ENCODE measurements around the gene CRB3.

DNA sequence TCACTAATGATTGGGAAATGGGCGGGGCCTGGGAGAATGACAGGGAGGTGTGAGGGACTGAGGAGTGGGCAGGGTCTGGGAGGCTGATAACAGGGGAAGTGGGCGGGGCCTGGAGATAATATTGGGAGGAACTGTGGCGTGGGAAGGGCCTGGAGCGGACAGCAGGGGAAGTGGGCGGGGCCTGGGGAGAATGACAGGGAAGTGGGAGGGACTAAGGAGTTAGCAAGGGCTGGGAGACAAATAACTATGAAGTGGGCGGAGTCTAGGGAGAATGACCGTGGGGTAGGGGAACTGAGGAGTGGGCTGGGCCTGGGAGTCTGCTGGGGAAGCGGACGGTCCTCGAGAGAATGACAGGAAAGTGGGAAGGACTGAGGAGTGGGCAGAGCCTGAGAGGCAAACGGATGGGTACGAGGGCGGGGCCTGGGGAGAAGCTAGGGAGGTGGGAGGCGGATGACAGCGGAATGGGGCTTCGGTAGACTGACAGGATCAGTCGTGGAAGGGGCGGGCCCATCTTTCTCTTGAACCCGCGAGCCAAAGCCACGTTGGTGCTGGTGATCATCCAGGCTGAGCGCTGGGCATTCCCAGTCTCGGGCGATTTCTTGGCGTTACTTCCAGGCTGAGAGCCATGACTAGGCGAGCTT, 52.1 kb downstream of the CRB3 start:
- TF ChIP-seq MLX (CRISPR knock-in tag; conservative IDR thresholded peaks at IDR 0.05) (no peak), YY1 (IDR thresholded peaks at IDR 0.05; ENCODE audit: borderline replicate concordance in 1 of 3, control insufficient read depth in 1 of 3, extremely low read depth in 1 of 3, insufficient read depth in 3 of 3, insufficient read length in 1 of 3, insufficient replicate concordance in 2 of 3, low read depth in 1 of 3, low read length in 2 of 3) (no peak), BHLHE40 (IDR thresholded peaks at IDR 0.05; ENCODE audit: low read length) (no peak), GATAD2B (IDR thresholded peaks at IDR 0.05; ENCODE audit: borderline replicate concordance) (no peak)
- TF ChIP-seq, protein P1, sequence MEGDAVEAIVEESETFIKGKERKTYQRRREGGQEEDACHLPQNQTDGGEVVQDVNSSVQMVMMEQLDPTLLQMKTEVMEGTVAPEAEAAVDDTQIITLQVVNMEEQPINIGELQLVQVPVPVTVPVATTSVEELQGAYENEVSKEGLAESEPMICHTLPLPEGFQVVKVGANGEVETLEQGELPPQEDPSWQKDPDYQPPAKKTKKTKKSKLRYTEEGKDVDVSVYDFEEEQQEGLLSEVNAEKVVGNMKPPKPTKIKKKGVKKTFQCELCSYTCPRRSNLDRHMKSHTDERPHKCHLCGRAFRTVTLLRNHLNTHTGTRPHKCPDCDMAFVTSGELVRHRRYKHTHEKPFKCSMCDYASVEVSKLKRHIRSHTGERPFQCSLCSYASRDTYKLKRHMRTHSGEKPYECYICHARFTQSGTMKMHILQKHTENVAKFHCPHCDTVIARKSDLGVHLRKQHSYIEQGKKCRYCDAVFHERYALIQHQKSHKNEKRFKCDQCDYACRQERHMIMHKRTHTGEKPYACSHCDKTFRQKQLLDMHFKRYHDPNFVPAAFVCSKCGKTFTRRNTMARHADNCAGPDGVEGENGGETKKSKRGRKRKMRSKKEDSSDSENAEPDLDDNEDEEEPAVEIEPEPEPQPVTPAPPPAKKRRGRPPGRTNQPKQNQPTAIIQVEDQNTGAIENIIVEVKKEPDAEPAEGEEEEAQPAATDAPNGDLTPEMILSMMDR (IDR thresholded peaks at IDR 0.05 in 2 of 3, conservative IDR thresholded peaks at IDR 0.05 in 1 of 3; ENCODE audit: insufficient read depth in 2 of 3, low read depth in 1 of 3, low read length in 3 of 3): no peak

All from K562 (cell line).